Vagina (tissue), 2 donors: ENCODE measurements around the gene TPSG1.

Experiments
- CTCF ChIP-seq, 3 experiments: fragments of 450-650 bp in 2 of 3; fragments of 200-600 bp in 1 of 3; sonication (generic) in 1 of 3; IDR thresholded peaks; one replicate each; pipeline ENCODE4 v1.5.1; 2017 to 2019; ENCODE audit warnings: antibody characterized with exemption in 3 of 3, mild to moderate bottlenecking in 2 of 3, moderate library complexity in 2 of 3
- POLR2AphosphoS5 ChIP-seq, 2 donors: sonication (generic); formaldehyde crosslinking; IDR thresholded peaks; one replicate each; pipeline ENCODE4 v1.9.0; 2017; ENCODE audit warnings: antibody characterized with exemption in 2 of 2, mild to moderate bottlenecking in 2 of 2, low read depth in 1 of 2; ENCODE audit not compliant: insufficient read depth in 1 of 2

- TF ChIP-seq CTCF (IDR thresholded peaks at IDR 0.05): no peak
- no peak for TF ChIP-seq POLR2AphosphoS5 (IDR thresholded peaks at IDR 0.05; ENCODE audit: insufficient read depth in 1 of 2, low read depth in 1 of 2)
Measured at GRCh38 chr16:1184980-1185379, 40.1 kb downstream of the TPSG1 start.
